ENCODE results near the gene SEMA5A.

SEMA5A gene

GRCh38 chr5:9348401-9348996, 197.4 kb downstream of the SEMA5A start:
- FAIRE-seq: no peak

GRCh38 chr5:9347541-9348295, 198.2 kb downstream of the SEMA5A start:
- FAIRE-seq: no peak

- no peak for FAIRE-seq
These were observed 198.8 kb downstream of the SEMA5A start for GRCh38 chr5:9347032-9347431.

GRCh38 chr5:9344751-9345240, 201.1 kb downstream of the SEMA5A start:
- no peak for FAIRE-seq

- no peak for FAIRE-seq
These were observed 202.6 kb downstream of the SEMA5A start for GRCh38 chr5:9343146-9343850.

- FAIRE-seq: no peak
These were observed 203.6 kb downstream of the SEMA5A start for GRCh38 chr5:9342161-9342787.

GRCh38 chr5:9340085-9340484, 205.8 kb downstream of the SEMA5A start:
- FAIRE-seq: no peak

GRCh38 chr5:9339206-9339818, 206.6 kb downstream of the SEMA5A start:
- FAIRE-seq: no peak

- no peak for FAIRE-seq
These were observed 207.1 kb downstream of the SEMA5A start for GRCh38 chr5:9338796-9339195.

- FAIRE-seq: no peak
These were observed 207.8 kb downstream of the SEMA5A start for GRCh38 chr5:9337928-9338595.

GRCh38 chr5:9335754-9336495, 209.9 kb downstream of the SEMA5A start:
- FAIRE-seq: no peak

GRCh38 chr5:9335269-9335668, 210.6 kb downstream of the SEMA5A start:
- no peak for FAIRE-seq

- no peak for FAIRE-seq
These were observed 213.8 kb downstream of the SEMA5A start for GRCh38 chr5:9332026-9332425.

GRCh38 chr5:9331372-9331771, 214.5 kb downstream of the SEMA5A start:
- FAIRE-seq: no peak

- no peak for FAIRE-seq
These were observed 216.8 kb downstream of the SEMA5A start for GRCh38 chr5:9329125-9329524.

GRCh38 chr5:9325549-9325948, 220.3 kb downstream of the SEMA5A start:
- no peak for FAIRE-seq

- no peak for FAIRE-seq
These were observed 221.4 kb downstream of the SEMA5A start for GRCh38 chr5:9324348-9325077.

- FAIRE-seq: no peak
These were observed 225.2 kb downstream of the SEMA5A start for GRCh38 chr5:9320652-9321051.

GRCh38 chr5:9318031-9318430, 227.8 kb downstream of the SEMA5A start:
- no peak for FAIRE-seq

GRCh38 chr5:9316733-9317132, 229.1 kb downstream of the SEMA5A start:
- no peak for FAIRE-seq

GRCh38 chr5:9316041-9316440, 229.8 kb downstream of the SEMA5A start:
- FAIRE-seq: no peak
